GM21423 (cell line): ENCODE measurements around the gene RBM33.
A peak's percentile ranks its signal among the peaks of the same experiment; 100 is the strongest.

ENCODE experiments used
- ATAC-seq: cut with Tn5 transposase; IDR thresholded peaks from one replicate; pipeline ENCODE4 v1.9.1; 2021; ENCODE audit warnings: mild to moderate bottlenecking, moderate library complexity; ENCODE audit not compliant: unreplicated experiment

The RBM33 gene

GRCh38 chr7:155791214-155791737 is 146.8 kb downstream of the RBM33 start:
- ATAC-seq = no peak

- ATAC-seq = no peak
These were observed 147.4 kb downstream of the RBM33 start for GRCh38 chr7:155791836-155792235.

GRCh38 chr7:155792315-155792960 is 148.0 kb downstream of the RBM33 start:
- no peak for ATAC-seq

- no peak for ATAC-seq
These were observed 148.6 kb downstream of the RBM33 start for GRCh38 chr7:155792999-155793560.

- ATAC-seq = no peak
These were observed 149.3 kb downstream of the RBM33 start for GRCh38 chr7:155793720-155794119.

- ATAC-seq = no peak
These were observed 149.7 kb downstream of the RBM33 start for GRCh38 chr7:155794196-155794595.

GRCh38 chr7:155795401-155795800 is 150.9 kb downstream of the RBM33 start:
- ATAC-seq = no peak

GRCh38 chr7:155795951-155796350 is 151.5 kb downstream of the RBM33 start:
- no peak for ATAC-seq

GRCh38 chr7:155796381-155797261 is 152.2 kb downstream of the RBM33 start:
- peak; percentile 68 for ATAC-seq

GRCh38 chr7:155797262-155798250 is 153.1 kb downstream of the RBM33 start:
- ATAC-seq = no peak

GRCh38 chr7:155798673-155799439 is 154.4 kb downstream of the RBM33 start:
- ATAC-seq = no peak

GRCh38 chr7:155799514-155799913 is 155.1 kb downstream of the RBM33 start:
- no peak for ATAC-seq

- ATAC-seq = no peak
These were observed 155.8 kb downstream of the RBM33 start for GRCh38 chr7:155800301-155800700.

GRCh38 chr7:155800741-155801267 is 156.3 kb downstream of the RBM33 start:
- ATAC-seq = no peak

- no peak for ATAC-seq
These were observed 157.8 kb downstream of the RBM33 start for GRCh38 chr7:155802291-155802690.

GRCh38 chr7:155802906-155803417 is 158.5 kb downstream of the RBM33 start:
- no peak for ATAC-seq

GRCh38 chr7:155803418-155804376 is 159.2 kb downstream of the RBM33 start:
- ATAC-seq = no peak

GRCh38 chr7:155804431-155804831 is 160.0 kb downstream of the RBM33 start:
- ATAC-seq = no peak
